ENCODE measurements around the gene CAPZA2. TPM values are rescaled to one million over a fixed set of nuclear protein-coding genes. Genes with fewer than 3 reads are reported as not detected.
"Not testable (repeated sequence)": the region's sequence is repeated elsewhere in the genome, so short reads cannot be mapped to it uniquely, and the experiment has no call there.

The CAPZA2 gene
- total and polyA plus RNA-seq, 2 experiments from 2014 or later, result 201 to 301 TPM

- Histone ChIP-seq H4K20me1 (ENCODE audit: insufficient read depth) (no peaks in the 10 kb centered on the region), H3K27ac (no peak overlapping the region), H3K4me2 (ENCODE audit: unreplicated experiment) (no peak overlapping the region), H3K4me3 (no peak overlapping the region), H3F3A (ENCODE audit: insufficient read depth) (peaks cover 8% of the 10 kb centered on the region; the same call in 1 of the 2 replicates), H2AFZ (no peak overlapping the region), H3K9me3 (ENCODE audit: low read depth) (no peaks in the 10 kb centered on the region), H3K4me1 (ENCODE audit: insufficient read depth) (no peaks in the 10 kb centered on the region), H3K9me2 (ENCODE audit: insufficient read depth) (no peaks in the 10 kb centered on the region), H3K9ac (no peak overlapping the region), H3K79me2 (ENCODE audit: insufficient read depth) (no peaks in the 10 kb centered on the region), H3K27me3 (replicated peaks; ENCODE audit: insufficient read depth) (no peaks in the 10 kb centered on the region), H3K36me3 (ENCODE audit: low read depth) (no peaks in the 10 kb centered on the region)
- DNase-seq, result no peak
- in situ Hi-C loops (cut with MboI), result no loop called here
- TF ChIP-seq EZH2phosphoT487 (IDR thresholded peaks at IDR 0.05; ENCODE audit: insufficient read depth, low read depth) (no peak), EZH2 (IDR thresholded peaks at IDR 0.05; ENCODE audit: insufficient read depth, poor library complexity, severe bottlenecking) (no peak)
- 84 to 87% methylated on average over 3 of the region's 3 CpGs for WGBS, 2 experiments (ENCODE audit: low coverage in 1 of 2, low lambda C conversion rate in 2 of 2, missing lambda C conversion rate in 2 of 2)
Observed at GRCh38 chr7:116820149-116820548, 42.2 kb upstream of the CAPZA2 start.

- H4K20me1 ChIP-seq (ENCODE audit: insufficient read depth); H3K9me3 ChIP-seq (ENCODE audit: low read depth); H3K4me1 ChIP-seq (ENCODE audit: insufficient read depth); H2AFZ ChIP-seq; H3K27ac ChIP-seq; H3K4me3 ChIP-seq; in situ Hi-C loops (cut with MboI); H3K27me3 ChIP-seq (replicated peaks; ENCODE audit: insufficient read depth); DNase-seq; H3F3A ChIP-seq (ENCODE audit: insufficient read depth); H3K9me2 ChIP-seq (ENCODE audit: insufficient read depth); H3K36me3 ChIP-seq (ENCODE audit: low read depth); H3K79me2 ChIP-seq (ENCODE audit: insufficient read depth); H3K9ac ChIP-seq; H3K4me2 ChIP-seq (ENCODE audit: unreplicated experiment): not testable (repeated sequence)
- WGBS, 2 experiments (ENCODE audit: low coverage in 1 of 2, low lambda C conversion rate in 2 of 2, missing lambda C conversion rate in 2 of 2), result 80 to 81% methylated on average over 4 of the region's 4 CpGs
Observed at GRCh38 chr7:116821647-116822046, 40.7 kb upstream of the CAPZA2 start.

- no peaks in the 10 kb centered on the region for H3F3A ChIP-seq (ENCODE audit: insufficient read depth)
- H3K9ac ChIP-seq, result no peak overlapping the region
- no peaks in the 10 kb centered on the region for H3K9me2 ChIP-seq (ENCODE audit: insufficient read depth)
- H3K27me3 ChIP-seq (replicated peaks; ENCODE audit: insufficient read depth), result no peaks in the 10 kb centered on the region
- H4K20me1 ChIP-seq (ENCODE audit: insufficient read depth), result no peaks in the 10 kb centered on the region
- no peak overlapping the region for H2AFZ ChIP-seq
- no peaks in the 10 kb centered on the region for H3K79me2 ChIP-seq (ENCODE audit: insufficient read depth)
- H3K4me2 ChIP-seq (ENCODE audit: unreplicated experiment), result no peak overlapping the region
- no peak overlapping the region for H3K27ac ChIP-seq
- TF ChIP-seq EZH2phosphoT487 (IDR thresholded peaks at IDR 0.05; ENCODE audit: insufficient read depth, low read depth) (no peak), EZH2 (IDR thresholded peaks at IDR 0.05; ENCODE audit: insufficient read depth, poor library complexity, severe bottlenecking) (no peak)
- in situ Hi-C loops (cut with MboI), result no loop called here
- H3K9me3 ChIP-seq (ENCODE audit: low read depth), result no peaks in the 10 kb centered on the region
- no peaks in the 10 kb centered on the region for H3K4me1 ChIP-seq (ENCODE audit: insufficient read depth)
- no peaks in the 10 kb centered on the region for H3K36me3 ChIP-seq (ENCODE audit: low read depth)
- no peak for DNase-seq
- H3K4me3 ChIP-seq, result no peak overlapping the region
Observed at GRCh38 chr7:116824449-116824848, 37.9 kb upstream of the CAPZA2 start.

- Histone ChIP-seq H3K27me3 (replicated peaks; ENCODE audit: insufficient read depth) (no peaks in the 10 kb centered on the region), H3K9ac (no peak overlapping the region), H3K4me3 (no peak overlapping the region), H3K4me1 (ENCODE audit: insufficient read depth) (no peaks in the 10 kb centered on the region), H3K36me3 (ENCODE audit: low read depth) (no peaks in the 10 kb centered on the region), H3F3A (ENCODE audit: insufficient read depth) (no peaks in the 10 kb centered on the region), H3K79me2 (ENCODE audit: insufficient read depth) (no peaks in the 10 kb centered on the region), H2AFZ (no peak overlapping the region), H3K9me2 (ENCODE audit: insufficient read depth) (no peaks in the 10 kb centered on the region), H3K4me2 (ENCODE audit: unreplicated experiment) (no peak overlapping the region), H3K27ac (no peak overlapping the region), H4K20me1 (ENCODE audit: insufficient read depth) (no peaks in the 10 kb centered on the region), H3K9me3 (ENCODE audit: low read depth) (no peaks in the 10 kb centered on the region)
- 82 to 83% methylated on average over 4 of the region's 4 CpGs for WGBS, 2 experiments (ENCODE audit: low coverage in 1 of 2, low lambda C conversion rate in 2 of 2, missing lambda C conversion rate in 2 of 2)
- TF ChIP-seq EZH2phosphoT487 (IDR thresholded peaks at IDR 0.05; ENCODE audit: insufficient read depth, low read depth) (no peak), EZH2 (IDR thresholded peaks at IDR 0.05; ENCODE audit: insufficient read depth, poor library complexity, severe bottlenecking) (no peak)
- DNase-seq, result no peak
- in situ Hi-C loops (cut with MboI), result no loop called here
Observed at GRCh38 chr7:116828281-116828680, 34.1 kb upstream of the CAPZA2 start.

GRCh38 chr7:116829041-116829440 lies 33.3 kb upstream of the CAPZA2 start:
- Histone ChIP-seq H3K27ac (no peak overlapping the region), H3K9ac (no peak overlapping the region), H3K4me3 (no peak overlapping the region), H2AFZ (no peak overlapping the region), H3K4me1 (ENCODE audit: insufficient read depth) (no peaks in the 10 kb centered on the region), H3K36me3 (ENCODE audit: low read depth) (no peaks in the 10 kb centered on the region), H3F3A (ENCODE audit: insufficient read depth) (no peaks in the 10 kb centered on the region), H3K27me3 (replicated peaks; ENCODE audit: insufficient read depth) (no peaks in the 10 kb centered on the region), H3K9me3 (ENCODE audit: low read depth) (no peaks in the 10 kb centered on the region), H4K20me1 (ENCODE audit: insufficient read depth) (no peaks in the 10 kb centered on the region), H3K79me2 (ENCODE audit: insufficient read depth) (no peaks in the 10 kb centered on the region), H3K4me2 (ENCODE audit: unreplicated experiment) (no peak overlapping the region), H3K9me2 (ENCODE audit: insufficient read depth) (no peaks in the 10 kb centered on the region)
- WGBS, 2 experiments (ENCODE audit: low coverage in 1 of 2, low lambda C conversion rate in 2 of 2, missing lambda C conversion rate in 2 of 2), result 87 to 93% methylated on average over 3 of the region's 3 CpGs
- DNase-seq, result no peak
- in situ Hi-C loops (cut with MboI), result no loop called here
- TF ChIP-seq EZH2phosphoT487 (IDR thresholded peaks at IDR 0.05; ENCODE audit: insufficient read depth, low read depth), result no peak
- TF ChIP-seq EZH2 (IDR thresholded peaks at IDR 0.05; ENCODE audit: insufficient read depth, poor library complexity, severe bottlenecking), result no peak
